GM23338 (cell line): Measurements from ENCODE around the gene RAET1G. TPM values are rescaled to one million over a fixed set of nuclear protein-coding genes. Genes with fewer than 3 reads are reported as not detected.

Experiments used
- ATAC-seq: fragments of 200-7000 bp; cut with Tn5 transposase; 3 replicates; pipeline ENCODE4 v1.9.1; 2020
- DNase-seq: peaks from one replicate; pipeline ENCODE4 v3.0.0-alpha.2; 2015; ENCODE audit warnings: low spot score
- H2AFZ ChIP-seq: fragments of 200-600 bp; sonication (generic); 2 replicates; pipeline ENCODE4 v1.8.0; 2016; ENCODE audit warnings: antibody characterized with exemption, mild to moderate bottlenecking, moderate library complexity
- H3F3A ChIP-seq: fragments of 200-600 bp; sonication (generic); replicated peaks from 2 replicates; pipeline ENCODE4 v1.8.0; 2017; ENCODE audit warnings: antibody characterized with exemption, mixed run types, low read depth
- H3K27ac ChIP-seq: fragments of 200-600 bp; sonication (generic); 2 replicates; pipeline ENCODE4 v1.6.1; 2016; ENCODE audit warnings: low read depth
- H3K27me3 ChIP-seq: fragments of 200-600 bp; sonication (generic); 2 replicates; pipeline ENCODE4 v1.8.0; 2016; ENCODE audit warnings: mild to moderate bottlenecking, mixed run types, moderate library complexity; ENCODE audit not compliant: insufficient read depth
- H3K36me3 ChIP-seq: fragments of 200-600 bp; sonication (generic); 2 replicates; pipeline ENCODE4 v1.8.0; 2016; ENCODE audit warnings: mild to moderate bottlenecking; ENCODE audit not compliant: insufficient read depth
- H3K4me1 ChIP-seq: fragments of 200-600 bp; sonication (generic); 2 replicates; pipeline ENCODE4 v1.8.0; 2016; ENCODE audit warnings: mild to moderate bottlenecking, moderate library complexity; ENCODE audit not compliant: insufficient read depth
- H3K4me2 ChIP-seq: fragments of 200-600 bp; sonication (generic); 2 replicates; pipeline ENCODE4 v1.7.1; 2017; ENCODE audit warnings: mixed run types
- H3K4me3 ChIP-seq: fragments of 200-600 bp; sonication (generic); 2 replicates; pipeline ENCODE4 v1.6.1; 2016; ENCODE audit warnings: mixed run types
- H3K79me2 ChIP-seq: fragments of 200-600 bp; sonication (generic); replicated peaks from 2 replicates; pipeline ENCODE4 v1.8.0; 2017; ENCODE audit warnings: mild to moderate bottlenecking; ENCODE audit not compliant: insufficient read depth
- H3K9me2 ChIP-seq: fragments of 200-600 bp; sonication (generic); 2 replicates; pipeline ENCODE4 v1.8.0; 2017; ENCODE audit not compliant: insufficient read depth
- H4K20me1 ChIP-seq: fragments of 200-600 bp; sonication (generic); replicated peaks from 2 replicates; pipeline ENCODE4 v1.8.0; 2017; ENCODE audit warnings: mild to moderate bottlenecking; ENCODE audit not compliant: insufficient read depth
- H3K27ac Mint-ChIP-seq: 2 replicates; pipeline ENCODE4 v1.8.0; 2020; ENCODE audit warnings: inconsistent platforms, mild to moderate bottlenecking, moderate library complexity, mixed read lengths
- H3K27me3 Mint-ChIP-seq: 3 replicates; pipeline ENCODE4 v1.8.0; 2022; ENCODE audit warnings: low read depth, mild to moderate bottlenecking, moderate library complexity, mixed read lengths, inconsistent platforms; ENCODE audit not compliant: insufficient read depth, poor library complexity
- H3K36me3 Mint-ChIP-seq: 3 replicates; pipeline ENCODE4 v1.8.0; 2021; ENCODE audit warnings: low read depth, mild to moderate bottlenecking, inconsistent platforms, moderate library complexity, mixed read lengths
- H3K4me1 Mint-ChIP-seq: 3 replicates; pipeline ENCODE4 v1.8.0; 2020; ENCODE audit warnings: mild to moderate bottlenecking, inconsistent platforms, mixed read lengths
- H3K4me3 Mint-ChIP-seq: 3 replicates; pipeline ENCODE4 v1.8.0; 2021; ENCODE audit warnings: moderate library complexity, mild to moderate bottlenecking, inconsistent platforms, mixed read lengths
- H3K9me3 Mint-ChIP-seq: 3 replicates; pipeline ENCODE4 v1.8.0; 2020; ENCODE audit warnings: moderate library complexity, mild to moderate bottlenecking, inconsistent platforms, mixed read lengths
- EZH2 ChIP-seq: fragments of 200-600 bp; sonication (generic); IDR thresholded peaks from one replicate; pipeline ENCODE4 v1.8.0; 2017; ENCODE audit warnings: antibody characterized with exemption, mild to moderate bottlenecking, low read depth; ENCODE audit not compliant: unreplicated experiment
- JUNB ChIP-seq: IDR thresholded peaks from one replicate; pipeline ENCODE4 v1.6.1; 2016; ENCODE audit warnings: antibody characterized with exemption; ENCODE audit not compliant: unreplicated experiment
- NANOG ChIP-seq: IDR thresholded peaks from 2 replicates; pipeline ENCODE4 v1.6.1; 2016; ENCODE audit warnings: antibody characterized with exemption, borderline replicate concordance
- POLR2AphosphoS5 ChIP-seq: IDR thresholded peaks from 2 replicates; pipeline ENCODE4 v1.6.1; 2016; ENCODE audit warnings: antibody characterized with exemption, low read depth
- REST ChIP-seq: IDR thresholded peaks from one replicate; pipeline ENCODE4 v1.6.1; 2018; ENCODE audit warnings: antibody characterized with exemption; ENCODE audit not compliant: unreplicated experiment
- ZNF114 ChIP-seq: fragments of 250-450 bp; sonication (Bioruptor Pico); IDR thresholded peaks from 2 replicates; pipeline ENCODE4 v1.5.0; 2020; ENCODE audit warnings: mild to moderate bottlenecking, moderate library complexity
- ZNF331 ChIP-seq: fragments of 250-450 bp; sonication (Bioruptor Pico); IDR thresholded peaks from 2 replicates; pipeline ENCODE4 v1.5.0; 2020; ENCODE audit warnings: low read depth, mild to moderate bottlenecking, moderate library complexity
- ZNF462 ChIP-seq: fragments of 250-450 bp; sonication (Bioruptor Pico); IDR thresholded peaks from 2 replicates; pipeline ENCODE4 v1.5.0; 2020; ENCODE audit warnings: mild to moderate bottlenecking, moderate library complexity
- polyA plus RNA-seq: library from polyadenylated mRNA; unstranded; fragments of >200 nt; fragmentation: Nextera tagmentation; extraction: Ambion mirVana; gene quantifications from 2 replicates; pipeline ENCODE4 v1.2.1, GENCODE V29; 2016
- total RNA-seq: library from RNA; depleted of rRNA; stranded (reverse); fragments of >200 nt; shearing (Covaris generic); gene quantifications from 2 replicates; pipeline ENCODE4 v1.2.3, GENCODE V29; 2014

RAET1G gene
- total and polyA plus RNA-seq, 2 experiments from 2014 or later = not detected

GRCh38 chr6:149901444-149902140 lies 21.3 kb downstream of the RAET1G start (continued):
- TF ChIP-seq REST (no peak), NANOG (no peak)

GRCh38 chr6:149900620-149901443 lies 22.1 kb downstream of the RAET1G start:
- H3K4me1 Mint-ChIP-seq = peaks cover 1% of the 10 kb centered on the region; the same call in 2 of the 3 replicates
- Histone ChIP-seq H3K27me3 (no peaks in the 10 kb centered on the region), H3K9me2 (no peaks in the 10 kb centered on the region), H3K36me3 (no peaks in the 10 kb centered on the region), H3K27ac (no peak overlapping the region), H4K20me1 (no peaks in the 10 kb centered on the region), H3K79me2 (no peaks in the 10 kb centered on the region), H2AFZ (no peak overlapping the region), H3F3A (no peaks in the 10 kb centered on the region), H3K4me2 (no peak overlapping the region), H3K4me3 (no peak overlapping the region), H3K4me1 (no peaks in the 10 kb centered on the region)
- DNase-seq (no peak), ATAC-seq (no peak; the same call in 2 of the 3 replicates)
- no peaks in the 10 kb centered on the region; the same call in 2 of the 3 replicates for H3K9me3 Mint-ChIP-seq
- no peaks in the 10 kb centered on the region for H3K36me3 Mint-ChIP-seq
- no peak overlapping the region for H3K27ac Mint-ChIP-seq
- H3K4me3 Mint-ChIP-seq = no peak overlapping the region
- peaks cover 18% of the 10 kb centered on the region for H3K27me3 Mint-ChIP-seq
- TF ChIP-seq JUNB = no peak
- TF ChIP-seq POLR2AphosphoS5 = no peak
- TF ChIP-seq REST = no peak
- no peak for TF ChIP-seq ZNF462 (CRISPR knock-in tag)
- no peak for TF ChIP-seq NANOG
- TF ChIP-seq EZH2 = no peak
- no peak for TF ChIP-seq ZNF331 (CRISPR knock-in tag)
- TF ChIP-seq ZNF114 (CRISPR knock-in tag) = no peak
